ENCODE data around the gene RPS6KB2. TPM values are rescaled to one million over a fixed set of nuclear protein-coding genes. Genes with fewer than 3 reads are reported as not detected.

Gene RPS6KB2
- total and polyA plus RNA-seq, 9 of the 15 experiments (the other 6 are each of a cell fraction or from before 2014, with no cell fraction given) = 0.42 to 122 (median 82.6) TPM

GRCh38 chr11:67482275-67482826 is 54.1 kb downstream of the RPS6KB2 start (continued):
- no peak for TF ChIP-seq ZBTB17 (CRISPR knock-in tag; IDR thresholded peaks at IDR 0.05)
- no peak for TF ChIP-seq E2F1 (CRISPR knock-in tag; IDR thresholded peaks at IDR 0.05)
- no peak for TF ChIP-seq NR2C1 (IDR thresholded peaks at IDR 0.05)
- TF ChIP-seq NR2C1 (tag; IDR thresholded peaks at IDR 0.05) = no peak
- no peak for TF ChIP-seq FOXK2 (conservative IDR thresholded peaks at IDR 0.05 in 1 of 2, IDR thresholded peaks at IDR 0.05 in 1 of 2; ENCODE audit: low read depth in 2 of 2)
- no peak for TF ChIP-seq NRF1 (conservative IDR thresholded peaks at IDR 0.05 in 1 of 2, IDR thresholded peaks at IDR 0.05 in 1 of 2)
- no peak for TF ChIP-seq RB1 (IDR thresholded peaks at IDR 0.05; ENCODE audit: low read depth)
- TF ChIP-seq HMG20B (CRISPR knock-in tag; IDR thresholded peaks at IDR 0.05) = no peak
- no peak for TF ChIP-seq ZBTB49 (CRISPR knock-in tag; IDR thresholded peaks at IDR 0.05; ENCODE audit: borderline replicate concordance)
- TF ChIP-seq ZBTB40 (IDR thresholded peaks at IDR 0.05) = no peak
- TF ChIP-seq ZBTB40 (CRISPR knock-in tag; IDR thresholded peaks at IDR 0.05) = no peak
- TF ChIP-seq THAP12 (CRISPR knock-in tag; IDR thresholded peaks at IDR 0.05) = no peak
- TF ChIP-seq FOXK1 (CRISPR knock-in tag; IDR thresholded peaks at IDR 0.05; ENCODE audit: borderline replicate concordance) = no peak

Measured in K562 (cell line).